Measurements from ENCODE around the gene ATXN7L2.
A peak's percentile ranks its signal among the peaks of the same experiment; 100 is the strongest.
"Not testable (repeated sequence)": the region's sequence is repeated elsewhere in the genome, so short reads cannot be mapped to it uniquely, and the experiment has no call there.

The ATXN7L2 gene

DNA sequence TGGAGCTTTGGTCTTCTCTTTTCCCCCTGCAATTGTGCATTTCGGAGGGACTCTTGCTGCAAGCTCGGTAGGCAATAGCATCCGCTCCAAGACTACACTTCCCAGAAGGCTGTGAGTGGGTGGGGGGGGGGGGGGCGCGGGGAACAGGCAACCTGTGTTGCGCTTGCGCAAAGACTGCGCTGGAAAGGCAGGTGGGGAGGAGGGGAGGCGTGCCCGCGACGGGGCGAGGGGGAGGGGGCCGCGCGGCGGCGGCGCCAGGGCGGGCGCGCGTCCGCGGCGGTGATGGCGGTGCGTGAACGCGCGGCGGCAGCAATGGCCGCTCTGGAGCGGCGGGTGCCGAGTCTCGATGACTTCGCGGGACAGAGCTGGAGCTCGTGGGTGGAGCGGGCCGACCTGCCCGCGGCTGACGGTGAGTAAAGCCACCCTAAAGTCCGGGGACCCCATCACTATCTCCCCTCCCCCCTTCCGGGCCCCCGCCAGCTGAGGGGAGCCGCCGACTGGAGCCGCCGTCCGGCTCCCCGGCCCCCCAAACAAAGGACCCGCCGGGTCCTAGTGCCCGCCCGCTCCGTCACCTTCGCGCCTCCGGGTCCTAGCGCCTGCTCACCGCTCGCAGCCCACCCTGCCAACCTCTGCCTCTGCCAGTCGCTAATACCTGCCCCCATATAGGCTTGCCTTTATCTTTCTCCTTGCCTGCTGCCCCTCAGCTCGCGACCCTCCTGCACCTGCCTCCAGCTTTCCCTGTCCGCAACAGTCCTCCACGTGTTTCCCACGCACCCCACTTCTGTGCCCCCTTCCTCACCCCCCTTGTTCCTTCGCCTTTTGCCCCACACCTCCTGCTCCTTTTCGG is at the start of gene ATXN7L2:
Gene ATXN7L2, plus strand, starts transcription at position 234 of the 847 bp plus-strand sequence. Its CDS starts 49 bp downstream, at position 283.
- H3K4me2 ChIP-seq: peak within 1 kb of the TSS; percentile 94 to 99 (median 97)
- TF ChIP-seq Cebpa-rat (IDR thresholded peaks at IDR 0.05): no peak
- H3K9me3 ChIP-seq (replicated peaks in 1 of 11): no peaks in the 10 kb centered on the region
- H3K36me3 ChIP-seq: peaks cover 14 to 34% (median 32%) of the 10 kb centered on the region in 11 experiments
- H3K9ac ChIP-seq: peak within 1 kb of the TSS; percentile 94 to 100 (median 99)
- peaks cover 18 to 37% (median 32%) of the 10 kb centered on the region in 10 experiments for H3K4me1 ChIP-seq
- peak within 1 kb of the TSS; percentile 68 to 87 (median 82) for H3K4me3 ChIP-seq
- peak within 1 kb of the TSS; percentile 94 to 100 (median 99) for H3K27ac ChIP-seq
- H4K20me1 ChIP-seq: peaks cover 0 to 28% (median 0%) of the 10 kb centered on the region in 11 experiments; a peak in 2 of 22 replicates
- H3K27me3 ChIP-seq: no peaks in the 10 kb centered on the region

- no peak overlapping the region for H3K9ac ChIP-seq
- no peak overlapping the region for H3K4me3 ChIP-seq
- H3K36me3 ChIP-seq: no peaks in the 10 kb centered on the region
- peaks cover 20 to 31% (median 27%) of the 10 kb centered on the region in 11 experiments for H3K9me3 ChIP-seq (replicated peaks in 1 of 11)
- no peaks in the 10 kb centered on the region for H3K27me3 ChIP-seq
- H3K4me2 ChIP-seq: no peak overlapping the region
- no peak overlapping the region for H3K27ac ChIP-seq
- H3K4me1 ChIP-seq: peaks cover 0 to 15% (median 4%) of the 10 kb centered on the region in 10 experiments; a peak in 8 of 20 replicates
- TF ChIP-seq Cebpa-rat (IDR thresholded peaks at IDR 0.05): no peak; a peak in 1 of 22 replicates
- H4K20me1 ChIP-seq: no peaks in the 10 kb centered on the region
Observed at GRCh38 chr1:109434484-109434883, 49.2 kb upstream of the ATXN7L2 start.

GRCh38 chr1:109438798-109439297 is 44.9 kb upstream of the ATXN7L2 start:
- H3K36me3 ChIP-seq: no peaks in the 10 kb centered on the region
- no peak for TF ChIP-seq Cebpa-rat (IDR thresholded peaks at IDR 0.05)
- H3K27ac ChIP-seq: peak overlapping the region in 2 of 11 experiments; percentile 38 to 46; a peak in 4 of 22 replicates

DNA sequence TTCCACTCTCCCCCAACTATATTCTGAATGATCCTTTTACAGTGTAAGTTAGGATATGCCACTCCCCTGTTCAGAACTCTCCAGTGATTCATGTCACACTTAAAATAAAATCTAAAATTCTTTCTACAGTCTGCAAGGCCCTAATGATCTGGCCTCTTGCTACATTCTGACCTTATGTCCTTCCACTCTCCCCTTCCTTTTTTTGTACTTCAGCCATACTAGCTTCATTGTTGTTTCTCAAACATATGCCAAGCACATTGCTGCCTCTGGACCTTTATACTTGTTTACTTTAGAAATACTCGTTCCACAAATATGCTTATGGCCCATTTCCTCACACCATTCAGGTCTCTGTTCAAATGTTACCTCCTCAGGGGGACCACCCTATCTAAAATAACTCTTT is 42.6 kb upstream of the ATXN7L2 start:
- no peak for TF ChIP-seq Cebpa-rat (IDR thresholded peaks at IDR 0.05)
- no peaks in the 10 kb centered on the region for H3K36me3 ChIP-seq
- H3K4me3 ChIP-seq: no peak overlapping the region
- H3K4me1 ChIP-seq: peaks cover 0 to 26% (median 4%) of the 10 kb centered on the region in 10 experiments; a peak in 8 of 20 replicates
- H4K20me1 ChIP-seq: no peaks in the 10 kb centered on the region
- H3K4me2 ChIP-seq: no peak overlapping the region
- H3K9me3 ChIP-seq (replicated peaks in 1 of 11): peaks cover 0 to 5% (median 0%) of the 10 kb centered on the region in 11 experiments; a peak in 1 of 22 replicates
- H3K27ac ChIP-seq: no peak overlapping the region
- no peaks in the 10 kb centered on the region for H3K27me3 ChIP-seq
- no peak overlapping the region for H3K9ac ChIP-seq

More at GRCh38 chr1:109438798-109439297, 44.9 kb upstream of the ATXN7L2 start:
- H4K20me1 ChIP-seq: no peaks in the 10 kb centered on the region
- peak overlapping the region in 6 of 11 experiments; percentile 8 to 74 (median 50); a peak in 10 of 22 replicates for H3K4me2 ChIP-seq
- no peak overlapping the region for H3K4me3 ChIP-seq
- H3K4me1 ChIP-seq: peaks cover 0 to 26% (median 4%) of the 10 kb centered on the region in 10 experiments; a peak in 8 of 20 replicates
- H3K9ac ChIP-seq: no peak overlapping the region
- peaks cover 12 to 25% (median 16%) of the 10 kb centered on the region in 11 experiments for H3K9me3 ChIP-seq (replicated peaks in 1 of 11)
- H3K27me3 ChIP-seq: no peaks in the 10 kb centered on the region

DNA sequence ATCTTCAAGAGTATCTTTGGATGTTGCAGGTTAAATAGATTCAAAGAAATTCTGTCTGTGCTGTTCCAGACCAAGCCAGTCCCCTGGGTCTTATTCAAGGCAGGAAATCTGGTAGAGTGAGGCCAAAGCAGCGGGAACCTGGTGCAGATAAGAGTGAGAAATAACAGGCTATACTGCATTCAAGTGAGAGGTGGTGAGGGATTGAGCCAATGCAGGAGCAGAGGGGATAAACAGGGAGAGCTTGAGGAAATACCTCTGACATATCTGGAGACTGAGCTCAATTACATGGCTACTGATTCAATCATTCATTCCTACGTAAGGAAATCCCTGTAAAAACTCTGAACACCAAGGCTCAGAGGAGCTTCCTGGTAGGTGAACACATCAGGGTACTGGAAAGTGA is 40.2 kb upstream of the ATXN7L2 start:
- H3K4me3 ChIP-seq: no peak overlapping the region
- TF ChIP-seq Cebpa-rat (IDR thresholded peaks at IDR 0.05): no peak
- peaks cover 0 to 22% (median 4%) of the 10 kb centered on the region in 10 experiments; a peak in 8 of 20 replicates for H3K4me1 ChIP-seq
- peaks cover 0 to 5% (median 0%) of the 10 kb centered on the region in 11 experiments; a peak in 1 of 22 replicates for H3K9me3 ChIP-seq (replicated peaks in 1 of 11)
- H4K20me1 ChIP-seq: no peaks in the 10 kb centered on the region
- H3K27ac ChIP-seq: no peak overlapping the region
- H3K4me2 ChIP-seq: no peak overlapping the region
- H3K36me3 ChIP-seq: no peaks in the 10 kb centered on the region
- no peak overlapping the region for H3K9ac ChIP-seq
- H3K27me3 ChIP-seq: no peaks in the 10 kb centered on the region

DNA sequence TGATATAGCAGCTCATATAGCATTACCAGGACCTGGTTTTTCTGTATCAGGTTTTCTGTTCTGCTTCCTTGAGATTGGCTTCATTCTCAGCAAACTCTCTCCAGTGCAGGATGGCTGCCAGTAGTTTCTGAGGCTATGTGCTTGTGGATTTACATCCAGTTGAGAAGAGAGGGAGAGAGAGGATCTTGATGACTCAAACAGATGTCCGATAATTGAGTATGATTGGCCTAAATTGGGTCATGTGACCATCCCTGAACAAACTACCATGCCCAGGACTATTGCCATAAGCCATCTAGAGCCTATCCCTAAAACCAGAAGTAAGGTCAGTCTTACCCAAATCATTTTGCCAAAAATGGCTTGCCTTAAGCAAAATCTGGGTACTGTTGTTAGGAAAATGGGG is 39.4 kb upstream of the ATXN7L2 start:
- H3K27ac ChIP-seq: no peak overlapping the region
- no peaks in the 10 kb centered on the region for H3K36me3 ChIP-seq
- H3K4me3 ChIP-seq: no peak overlapping the region
- no peak overlapping the region for H3K4me2 ChIP-seq
- peaks cover 0 to 13% (median 0%) of the 10 kb centered on the region in 10 experiments; a peak in 6 of 20 replicates for H3K4me1 ChIP-seq
- H3K27me3 ChIP-seq: no peaks in the 10 kb centered on the region
- H3K9ac ChIP-seq: no peak overlapping the region
- peaks cover 0 to 5% (median 0%) of the 10 kb centered on the region in 11 experiments; a peak in 1 of 22 replicates for H3K9me3 ChIP-seq (replicated peaks in 1 of 11)
- TF ChIP-seq Cebpa-rat (IDR thresholded peaks at IDR 0.05): no peak
- no peaks in the 10 kb centered on the region for H4K20me1 ChIP-seq

- not testable (repeated sequence) for H3K36me3 ChIP-seq; H3K27ac ChIP-seq; H3K27me3 ChIP-seq; H3K4me3 ChIP-seq; H3K4me2 ChIP-seq; H3K9ac ChIP-seq; H4K20me1 ChIP-seq; H3K4me1 ChIP-seq; H3K9me3 ChIP-seq (replicated peaks in 1 of 11)
Observed at GRCh38 chr1:109445949-109446695, 37.6 kb upstream of the ATXN7L2 start.

GRCh38 chr1:109447524-109447923 is 36.2 kb upstream of the ATXN7L2 start:
- Histone ChIP-seq H3K4me3 (no peak overlapping the region), H3K27me3 (no peaks in the 10 kb centered on the region), H3K36me3 (no peaks in the 10 kb centered on the region), H3K4me1 (peaks cover 0 to 2% (median 0%) of the 10 kb centered on the region in 10 experiments; a peak in 2 of 20 replicates), H3K27ac (no peak overlapping the region), H3K4me2 (no peak overlapping the region), H3K9me3 (replicated peaks in 1 of 11) (peaks cover 4 to 14% (median 9%) of the 10 kb centered on the region in 11 experiments; a peak in 21 of 22 replicates), H4K20me1 (no peaks in the 10 kb centered on the region), H3K9ac (no peak overlapping the region)
- no peak for TF ChIP-seq Cebpa-rat (IDR thresholded peaks at IDR 0.05)

All from BLaER1 treated with 17β-estradiol and CSF1 and Interleukin-3, amounts not matched to agents 10 nM and 100 nM (cell line).